Measurements from ENCODE around the gene NASP. TPM values are rescaled to one million over a fixed set of nuclear protein-coding genes. Genes with fewer than 3 reads are reported as not detected.

Gene NASP
- total and polyA plus RNA-seq, 2 of the 13 experiments (the other 11 are each of a cell fraction or from before 2014, with no cell fraction given) = 132 to 256 TPM

- TF ChIP-seq, protein P1, sequence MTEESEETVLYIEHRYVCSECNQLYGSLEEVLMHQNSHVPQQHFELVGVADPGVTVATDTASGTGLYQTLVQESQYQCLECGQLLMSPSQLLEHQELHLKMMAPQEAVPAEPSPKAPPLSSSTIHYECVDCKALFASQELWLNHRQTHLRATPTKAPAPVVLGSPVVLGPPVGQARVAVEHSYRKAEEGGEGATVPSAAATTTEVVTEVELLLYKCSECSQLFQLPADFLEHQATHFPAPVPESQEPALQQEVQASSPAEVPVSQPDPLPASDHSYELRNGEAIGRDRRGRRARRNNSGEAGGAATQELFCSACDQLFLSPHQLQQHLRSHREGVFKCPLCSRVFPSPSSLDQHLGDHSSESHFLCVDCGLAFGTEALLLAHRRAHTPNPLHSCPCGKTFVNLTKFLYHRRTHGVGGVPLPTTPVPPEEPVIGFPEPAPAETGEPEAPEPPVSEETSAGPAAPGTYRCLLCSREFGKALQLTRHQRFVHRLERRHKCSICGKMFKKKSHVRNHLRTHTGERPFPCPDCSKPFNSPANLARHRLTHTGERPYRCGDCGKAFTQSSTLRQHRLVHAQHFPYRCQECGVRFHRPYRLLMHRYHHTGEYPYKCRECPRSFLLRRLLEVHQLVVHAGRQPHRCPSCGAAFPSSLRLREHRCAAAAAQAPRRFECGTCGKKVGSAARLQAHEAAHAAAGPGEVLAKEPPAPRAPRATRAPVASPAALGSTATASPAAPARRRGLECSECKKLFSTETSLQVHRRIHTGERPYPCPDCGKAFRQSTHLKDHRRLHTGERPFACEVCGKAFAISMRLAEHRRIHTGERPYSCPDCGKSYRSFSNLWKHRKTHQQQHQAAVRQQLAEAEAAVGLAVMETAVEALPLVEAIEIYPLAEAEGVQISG (CRISPR knock-in tag; IDR thresholded peaks at IDR 0.05) = peak; percentile 48; the same call in 1 of the 2 replicates
- TF ChIP-seq NCOR1 (IDR thresholded peaks at IDR 0.05; ENCODE audit: borderline replicate concordance, low read length) = no peak; the same call in 1 of the 2 replicates
- no peak for TF ChIP-seq REL (CRISPR knock-in tag; conservative IDR thresholded peaks at IDR 0.05)
- no peak for TF ChIP-seq CCDC6 (CRISPR knock-in tag; IDR thresholded peaks at IDR 0.05)
- no peak for TF ChIP-seq SNRNP70 (IDR thresholded peaks at IDR 0.05; ENCODE audit: low read depth, low read length)
- TF ChIP-seq, protein P2, sequence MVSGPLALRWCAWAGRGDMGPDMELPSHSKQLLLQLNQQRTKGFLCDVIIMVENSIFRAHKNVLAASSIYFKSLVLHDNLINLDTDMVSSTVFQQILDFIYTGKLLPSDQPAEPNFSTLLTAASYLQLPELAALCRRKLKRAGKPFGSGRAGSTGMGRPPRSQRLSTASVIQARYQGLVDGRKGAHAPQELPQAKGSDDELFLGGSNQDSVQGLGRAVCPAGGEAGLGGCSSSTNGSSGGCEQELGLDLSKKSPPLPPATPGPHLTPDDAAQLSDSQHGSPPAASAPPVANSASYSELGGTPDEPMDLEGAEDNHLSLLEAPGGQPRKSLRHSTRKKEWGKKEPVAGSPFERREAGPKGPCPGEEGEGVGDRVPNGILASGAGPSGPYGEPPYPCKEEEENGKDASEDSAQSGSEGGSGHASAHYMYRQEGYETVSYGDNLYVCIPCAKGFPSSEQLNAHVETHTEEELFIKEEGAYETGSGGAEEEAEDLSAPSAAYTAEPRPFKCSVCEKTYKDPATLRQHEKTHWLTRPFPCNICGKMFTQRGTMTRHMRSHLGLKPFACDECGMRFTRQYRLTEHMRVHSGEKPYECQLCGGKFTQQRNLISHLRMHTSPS (CRISPR knock-in tag; IDR thresholded peaks at IDR 0.05; ENCODE audit: low read depth) = 0 out of 2 replicates have a peak, but pooled peaks have one; percentile 29
- no peak for TF ChIP-seq ZNF619 (CRISPR knock-in tag; IDR thresholded peaks at IDR 0.05)
- no peak for TF ChIP-seq ZNF44 (CRISPR knock-in tag; IDR thresholded peaks at IDR 0.05)
- TF ChIP-seq RFX5 (IDR thresholded peaks at IDR 0.05; ENCODE audit: low read depth, low read length) = 0 out of 2 replicates have a peak, but pooled peaks have one; percentile 68
- no peak for TF ChIP-seq ZBTB42 (CRISPR knock-in tag; IDR thresholded peaks at IDR 0.05)
- TF ChIP-seq CENPX (CRISPR knock-in tag; IDR thresholded peaks at IDR 0.05) = no peak
- TF ChIP-seq, protein P3, sequence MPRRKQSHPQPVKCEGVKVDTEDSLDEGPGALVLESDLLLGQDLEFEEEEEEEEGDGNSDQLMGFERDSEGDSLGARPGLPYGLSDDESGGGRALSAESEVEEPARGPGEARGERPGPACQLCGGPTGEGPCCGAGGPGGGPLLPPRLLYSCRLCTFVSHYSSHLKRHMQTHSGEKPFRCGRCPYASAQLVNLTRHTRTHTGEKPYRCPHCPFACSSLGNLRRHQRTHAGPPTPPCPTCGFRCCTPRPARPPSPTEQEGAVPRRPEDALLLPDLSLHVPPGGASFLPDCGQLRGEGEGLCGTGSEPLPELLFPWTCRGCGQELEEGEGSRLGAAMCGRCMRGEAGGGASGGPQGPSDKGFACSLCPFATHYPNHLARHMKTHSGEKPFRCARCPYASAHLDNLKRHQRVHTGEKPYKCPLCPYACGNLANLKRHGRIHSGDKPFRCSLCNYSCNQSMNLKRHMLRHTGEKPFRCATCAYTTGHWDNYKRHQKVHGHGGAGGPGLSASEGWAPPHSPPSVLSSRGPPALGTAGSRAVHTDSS (CRISPR knock-in tag; conservative IDR thresholded peaks at IDR 0.05) = no peak
- TF ChIP-seq GATAD1 (CRISPR knock-in tag; IDR thresholded peaks at IDR 0.05) = 0 out of 2 replicates have a peak, but pooled peaks have one; percentile 11
- TF ChIP-seq E2F1 (CRISPR knock-in tag; IDR thresholded peaks at IDR 0.05) = peak; percentile 89
- TF ChIP-seq, protein P4, sequence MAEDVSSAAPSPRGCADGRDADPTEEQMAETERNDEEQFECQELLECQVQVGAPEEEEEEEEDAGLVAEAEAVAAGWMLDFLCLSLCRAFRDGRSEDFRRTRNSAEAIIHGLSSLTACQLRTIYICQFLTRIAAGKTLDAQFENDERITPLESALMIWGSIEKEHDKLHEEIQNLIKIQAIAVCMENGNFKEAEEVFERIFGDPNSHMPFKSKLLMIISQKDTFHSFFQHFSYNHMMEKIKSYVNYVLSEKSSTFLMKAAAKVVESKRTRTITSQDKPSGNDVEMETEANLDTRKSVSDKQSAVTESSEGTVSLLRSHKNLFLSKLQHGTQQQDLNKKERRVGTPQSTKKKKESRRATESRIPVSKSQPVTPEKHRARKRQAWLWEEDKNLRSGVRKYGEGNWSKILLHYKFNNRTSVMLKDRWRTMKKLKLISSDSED (CRISPR knock-in tag; IDR thresholded peaks at IDR 0.05) = no peak
- TF ChIP-seq, protein P5, sequence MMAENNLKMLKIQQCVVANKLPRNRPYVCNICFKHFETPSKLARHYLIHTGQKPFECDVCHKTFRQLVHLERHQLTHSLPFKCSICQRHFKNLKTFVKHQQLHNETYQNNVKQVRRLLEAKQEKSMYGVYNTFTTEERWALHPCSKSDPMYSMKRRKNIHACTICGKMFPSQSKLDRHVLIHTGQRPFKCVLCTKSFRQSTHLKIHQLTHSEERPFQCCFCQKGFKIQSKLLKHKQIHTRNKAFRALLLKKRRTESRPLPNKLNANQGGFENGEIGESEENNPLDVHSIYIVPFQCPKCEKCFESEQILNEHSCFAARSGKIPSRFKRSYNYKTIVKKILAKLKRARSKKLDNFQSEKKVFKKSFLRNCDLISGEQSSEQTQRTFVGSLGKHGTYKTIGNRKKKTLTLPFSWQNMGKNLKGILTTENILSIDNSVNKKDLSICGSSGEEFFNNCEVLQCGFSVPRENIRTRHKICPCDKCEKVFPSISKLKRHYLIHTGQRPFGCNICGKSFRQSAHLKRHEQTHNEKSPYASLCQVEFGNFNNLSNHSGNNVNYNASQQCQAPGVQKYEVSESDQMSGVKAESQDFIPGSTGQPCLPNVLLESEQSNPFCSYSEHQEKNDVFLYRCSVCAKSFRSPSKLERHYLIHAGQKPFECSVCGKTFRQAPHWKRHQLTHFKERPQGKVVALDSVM (CRISPR knock-in tag; IDR thresholded peaks at IDR 0.05) = no peak
- no peak for TF ChIP-seq NAIF1 (CRISPR knock-in tag; IDR thresholded peaks at IDR 0.05; ENCODE audit: borderline replicate concordance)
- no peak; the same call in 1 of the 2 replicates for TF ChIP-seq SALL1 (CRISPR knock-in tag; IDR thresholded peaks at IDR 0.05)
Measured at GRCh38 chr1:45584351-45585109, 689 bp downstream of the NASP start (continued).

Measured in HepG2 (cell line).